HEK293 (cell line): ENCODE results near the gene POLH.

Experiments
- MYNN ChIP-seq: fragments of 450-650 bp; formaldehyde crosslinking; IDR thresholded peaks from 2 replicates; pipeline ENCODE4 v1.5.1; 2016; ENCODE audit warnings: missing biosample characterization, missing genetic modification characterization, borderline replicate concordance
- TRIM28 ChIP-seq: IDR thresholded peaks from 2 replicates; pipeline ENCODE4 v1.6.1; 2011; ENCODE audit warnings: low read length, control low read depth, borderline replicate concordance
- ZFP69B ChIP-seq: fragments of 450-650 bp; formaldehyde crosslinking; IDR thresholded peaks from 2 replicates; pipeline ENCODE4 v1.5.1; 2016; ENCODE audit warnings: missing biosample characterization, missing genetic modification characterization
- ZNF16 ChIP-seq: fragments of 450-650 bp; formaldehyde crosslinking; IDR thresholded peaks from 2 replicates; pipeline ENCODE4 v1.5.1; 2016; ENCODE audit warnings: low read depth, missing biosample characterization, missing genetic modification characterization
- ZNF596 ChIP-seq: fragments of 450-650 bp; IDR thresholded peaks from 2 replicates; pipeline ENCODE4 v1.5.0; 2018; ENCODE audit warnings: missing biosample characterization, mild to moderate bottlenecking, missing genetic modification characterization, moderate library complexity
- ZNF626 ChIP-seq: fragments of 450-650 bp; sonication (Bioruptor Pico); formaldehyde crosslinking; IDR thresholded peaks from 2 replicates; pipeline ENCODE4 v1.5.1; 2018; ENCODE audit warnings: missing biosample characterization, missing genetic modification characterization, inconsistent platforms
- TF ChIP-seq, protein P1 (sequence below): fragments of 450-650 bp; formaldehyde crosslinking; IDR thresholded peaks from 2 replicates; pipeline ENCODE4 v1.5.1; 2016; ENCODE audit warnings: missing biosample characterization, missing genetic modification characterization
- TF ChIP-seq, protein P2 (sequence below): fragments of 450-650 bp; formaldehyde crosslinking; conservative IDR thresholded peaks from 2 replicates; pipeline ENCODE4 v1.5.1; 2016; ENCODE audit warnings: low read depth, missing biosample characterization, missing genetic modification characterization
- TF ChIP-seq, protein P3 (sequence below): fragments of 450-650 bp; formaldehyde crosslinking; IDR thresholded peaks from 2 replicates; pipeline ENCODE4 v1.5.1; 2016; ENCODE audit warnings: missing biosample characterization, missing genetic modification characterization, low read depth

DNA sequence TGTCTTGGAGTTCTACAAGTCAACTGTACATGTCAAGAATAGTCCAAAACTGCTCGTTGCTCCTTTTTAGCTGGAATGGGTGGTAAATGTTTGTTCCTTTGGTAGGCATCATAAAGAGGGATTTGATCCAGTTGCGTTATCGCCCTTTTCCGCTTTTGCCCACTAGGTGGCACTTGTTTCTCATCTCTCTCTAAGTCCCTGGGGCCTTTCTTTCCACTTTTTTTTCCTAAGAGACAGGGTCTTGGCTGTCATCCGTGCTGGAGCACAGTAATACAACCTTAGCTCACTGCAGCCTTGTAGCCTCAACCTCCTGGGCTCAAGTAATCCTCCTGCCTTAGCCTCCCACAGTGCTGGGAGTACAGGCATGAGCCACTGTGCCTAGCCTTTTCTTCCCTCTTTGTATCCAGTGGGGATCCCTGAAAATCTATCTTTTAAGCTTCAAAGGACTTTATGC lies 32.4 kb downstream of the POLH start:
- TF ChIP-seq, protein P1, sequence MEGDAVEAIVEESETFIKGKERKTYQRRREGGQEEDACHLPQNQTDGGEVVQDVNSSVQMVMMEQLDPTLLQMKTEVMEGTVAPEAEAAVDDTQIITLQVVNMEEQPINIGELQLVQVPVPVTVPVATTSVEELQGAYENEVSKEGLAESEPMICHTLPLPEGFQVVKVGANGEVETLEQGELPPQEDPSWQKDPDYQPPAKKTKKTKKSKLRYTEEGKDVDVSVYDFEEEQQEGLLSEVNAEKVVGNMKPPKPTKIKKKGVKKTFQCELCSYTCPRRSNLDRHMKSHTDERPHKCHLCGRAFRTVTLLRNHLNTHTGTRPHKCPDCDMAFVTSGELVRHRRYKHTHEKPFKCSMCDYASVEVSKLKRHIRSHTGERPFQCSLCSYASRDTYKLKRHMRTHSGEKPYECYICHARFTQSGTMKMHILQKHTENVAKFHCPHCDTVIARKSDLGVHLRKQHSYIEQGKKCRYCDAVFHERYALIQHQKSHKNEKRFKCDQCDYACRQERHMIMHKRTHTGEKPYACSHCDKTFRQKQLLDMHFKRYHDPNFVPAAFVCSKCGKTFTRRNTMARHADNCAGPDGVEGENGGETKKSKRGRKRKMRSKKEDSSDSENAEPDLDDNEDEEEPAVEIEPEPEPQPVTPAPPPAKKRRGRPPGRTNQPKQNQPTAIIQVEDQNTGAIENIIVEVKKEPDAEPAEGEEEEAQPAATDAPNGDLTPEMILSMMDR (tag by site-specific recombination), result peak; percentile 83
- TF ChIP-seq, protein P2, sequence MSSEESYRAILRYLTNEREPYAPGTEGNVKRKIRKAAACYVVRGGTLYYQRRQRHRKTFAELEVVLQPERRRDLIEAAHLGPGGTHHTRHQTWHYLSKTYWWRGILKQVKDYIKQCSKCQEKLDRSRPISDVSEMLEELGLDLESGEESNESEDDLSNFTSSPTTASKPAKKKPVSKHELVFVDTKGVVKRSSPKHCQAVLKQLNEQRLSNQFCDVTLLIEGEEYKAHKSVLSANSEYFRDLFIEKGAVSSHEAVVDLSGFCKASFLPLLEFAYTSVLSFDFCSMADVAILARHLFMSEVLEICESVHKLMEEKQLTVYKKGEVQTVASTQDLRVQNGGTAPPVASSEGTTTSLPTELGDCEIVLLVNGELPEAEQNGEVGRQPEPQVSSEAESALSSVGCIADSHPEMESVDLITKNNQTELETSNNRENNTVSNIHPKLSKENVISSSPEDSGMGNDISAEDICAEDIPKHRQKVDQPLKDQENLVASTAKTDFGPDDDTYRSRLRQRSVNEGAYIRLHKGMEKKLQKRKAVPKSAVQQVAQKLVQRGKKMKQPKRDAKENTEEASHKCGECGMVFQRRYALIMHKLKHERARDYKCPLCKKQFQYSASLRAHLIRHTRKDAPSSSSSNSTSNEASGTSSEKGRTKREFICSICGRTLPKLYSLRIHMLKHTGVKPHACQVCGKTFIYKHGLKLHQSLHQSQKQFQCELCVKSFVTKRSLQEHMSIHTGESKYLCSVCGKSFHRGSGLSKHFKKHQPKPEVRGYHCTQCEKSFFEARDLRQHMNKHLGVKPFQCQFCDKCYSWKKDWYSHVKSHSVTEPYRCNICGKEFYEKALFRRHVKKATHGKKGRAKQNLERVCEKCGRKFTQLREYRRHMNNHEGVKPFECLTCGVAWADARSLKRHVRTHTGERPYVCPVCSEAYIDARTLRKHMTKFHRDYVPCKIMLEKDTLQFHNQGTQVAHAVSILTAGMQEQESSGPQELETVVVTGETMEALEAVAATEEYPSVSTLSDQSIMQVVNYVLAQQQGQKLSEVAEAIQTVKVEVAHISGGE (tag by site-specific recombination), result no peak
- TF ChIP-seq ZNF596 (tag by site-specific recombination), result no peak
- no peak for TF ChIP-seq ZNF626 (tag by site-specific recombination)
- TF ChIP-seq ZFP69B (tag by site-specific recombination), result no peak
- TF ChIP-seq, protein P3, sequence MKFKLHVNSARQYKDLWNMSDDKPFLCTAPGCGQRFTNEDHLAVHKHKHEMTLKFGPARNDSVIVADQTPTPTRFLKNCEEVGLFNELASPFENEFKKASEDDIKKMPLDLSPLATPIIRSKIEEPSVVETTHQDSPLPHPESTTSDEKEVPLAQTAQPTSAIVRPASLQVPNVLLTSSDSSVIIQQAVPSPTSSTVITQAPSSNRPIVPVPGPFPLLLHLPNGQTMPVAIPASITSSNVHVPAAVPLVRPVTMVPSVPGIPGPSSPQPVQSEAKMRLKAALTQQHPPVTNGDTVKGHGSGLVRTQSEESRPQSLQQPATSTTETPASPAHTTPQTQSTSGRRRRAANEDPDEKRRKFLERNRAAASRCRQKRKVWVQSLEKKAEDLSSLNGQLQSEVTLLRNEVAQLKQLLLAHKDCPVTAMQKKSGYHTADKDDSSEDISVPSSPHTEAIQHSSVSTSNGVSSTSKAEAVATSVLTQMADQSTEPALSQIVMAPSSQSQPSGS (tag by site-specific recombination), result no peak
- no peak for TF ChIP-seq MYNN (tag by site-specific recombination)
- TF ChIP-seq TRIM28, result no peak
- TF ChIP-seq ZNF16 (tag by site-specific recombination), result no peak
